Hematopoietic multipotent progenitor cell treated with erythropoietin and hydrocortisone succinate and interleukin-3 and kit ligand, for 15 days (in vitro differentiated cells): Measurements from ENCODE around the gene SMAD2.
"Not testable (repeated sequence)": the region's sequence is repeated elsewhere in the genome, so short reads cannot be mapped to it uniquely, and the experiment has no call there.

Experiments
- DNase-seq: peaks from one replicate; pipeline ENCODE4 v3.0.0-alpha.2; 2015; ENCODE audit warnings: low spot score

Gene SMAD2

GRCh38 chr18:47793609-47794008 is 136.8 kb downstream of the SMAD2 start:
- DNase-seq = no peak

GRCh38 chr18:47791461-47791985 is 138.9 kb downstream of the SMAD2 start:
- no peak for DNase-seq

- DNase-seq = no peak
These were observed 140.4 kb downstream of the SMAD2 start for GRCh38 chr18:47790036-47790435.

GRCh38 chr18:47788621-47789020 is 141.8 kb downstream of the SMAD2 start:
- DNase-seq = no peak

GRCh38 chr18:47781561-47781960 is 148.9 kb downstream of the SMAD2 start:
- DNase-seq = no peak

- no peak for DNase-seq
These were observed 150.3 kb downstream of the SMAD2 start for GRCh38 chr18:47780011-47780725.

- DNase-seq = no peak
These were observed 151.1 kb downstream of the SMAD2 start for GRCh38 chr18:47779381-47779780.

GRCh38 chr18:47777626-47778025 is 152.8 kb downstream of the SMAD2 start:
- no peak for DNase-seq

- DNase-seq = no peak
These were observed 154.5 kb downstream of the SMAD2 start for GRCh38 chr18:47775961-47776360.

- DNase-seq = no peak
These were observed 156.5 kb downstream of the SMAD2 start for GRCh38 chr18:47773931-47774330.

- DNase-seq = peak; percentile 30
These were observed 157.8 kb downstream of the SMAD2 start for GRCh38 chr18:47772374-47773248.

- DNase-seq = no peak
These were observed 158.5 kb downstream of the SMAD2 start for GRCh38 chr18:47771922-47772321.

- no peak for DNase-seq
These were observed 162.8 kb downstream of the SMAD2 start for GRCh38 chr18:47767699-47768098.

GRCh38 chr18:47767198-47767597 is 163.3 kb downstream of the SMAD2 start:
- not testable (repeated sequence) for DNase-seq
